Measurements from ENCODE around the gene SMARCB1. TPM values are rescaled to one million over a fixed set of nuclear protein-coding genes. Genes with fewer than 3 reads are reported as not detected.
A peak's percentile ranks its signal among the peaks of the same experiment; 100 is the strongest.

SMARCB1 gene
- total RNA-seq, 1 donor from 2014 or later: 222 TPM

GRCh38 chr22:23844739-23845202 lies 58.0 kb downstream of the SMARCB1 start:
- no peak for DNase-seq (ENCODE audit: low read depth, low spot score)
- H3K27me3 Mint-ChIP-seq (ENCODE audit: low read depth): peaks cover 12% of the 10 kb centered on the region
- H3K27ac Mint-ChIP-seq (ENCODE audit: unreplicated experiment): no peak overlapping the region
- H3K36me3 Mint-ChIP-seq (ENCODE audit: low read depth): no peaks in the 10 kb centered on the region
- TF ChIP-seq, protein P1, sequence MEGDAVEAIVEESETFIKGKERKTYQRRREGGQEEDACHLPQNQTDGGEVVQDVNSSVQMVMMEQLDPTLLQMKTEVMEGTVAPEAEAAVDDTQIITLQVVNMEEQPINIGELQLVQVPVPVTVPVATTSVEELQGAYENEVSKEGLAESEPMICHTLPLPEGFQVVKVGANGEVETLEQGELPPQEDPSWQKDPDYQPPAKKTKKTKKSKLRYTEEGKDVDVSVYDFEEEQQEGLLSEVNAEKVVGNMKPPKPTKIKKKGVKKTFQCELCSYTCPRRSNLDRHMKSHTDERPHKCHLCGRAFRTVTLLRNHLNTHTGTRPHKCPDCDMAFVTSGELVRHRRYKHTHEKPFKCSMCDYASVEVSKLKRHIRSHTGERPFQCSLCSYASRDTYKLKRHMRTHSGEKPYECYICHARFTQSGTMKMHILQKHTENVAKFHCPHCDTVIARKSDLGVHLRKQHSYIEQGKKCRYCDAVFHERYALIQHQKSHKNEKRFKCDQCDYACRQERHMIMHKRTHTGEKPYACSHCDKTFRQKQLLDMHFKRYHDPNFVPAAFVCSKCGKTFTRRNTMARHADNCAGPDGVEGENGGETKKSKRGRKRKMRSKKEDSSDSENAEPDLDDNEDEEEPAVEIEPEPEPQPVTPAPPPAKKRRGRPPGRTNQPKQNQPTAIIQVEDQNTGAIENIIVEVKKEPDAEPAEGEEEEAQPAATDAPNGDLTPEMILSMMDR (conservative IDR thresholded peaks at IDR 0.05): no peak
- H3K4me3 Mint-ChIP-seq: no peak overlapping the region
- no peaks in the 10 kb centered on the region for H3K9me3 Mint-ChIP-seq
- peaks cover 29% of the 10 kb centered on the region for H3K4me1 Mint-ChIP-seq

DNA sequence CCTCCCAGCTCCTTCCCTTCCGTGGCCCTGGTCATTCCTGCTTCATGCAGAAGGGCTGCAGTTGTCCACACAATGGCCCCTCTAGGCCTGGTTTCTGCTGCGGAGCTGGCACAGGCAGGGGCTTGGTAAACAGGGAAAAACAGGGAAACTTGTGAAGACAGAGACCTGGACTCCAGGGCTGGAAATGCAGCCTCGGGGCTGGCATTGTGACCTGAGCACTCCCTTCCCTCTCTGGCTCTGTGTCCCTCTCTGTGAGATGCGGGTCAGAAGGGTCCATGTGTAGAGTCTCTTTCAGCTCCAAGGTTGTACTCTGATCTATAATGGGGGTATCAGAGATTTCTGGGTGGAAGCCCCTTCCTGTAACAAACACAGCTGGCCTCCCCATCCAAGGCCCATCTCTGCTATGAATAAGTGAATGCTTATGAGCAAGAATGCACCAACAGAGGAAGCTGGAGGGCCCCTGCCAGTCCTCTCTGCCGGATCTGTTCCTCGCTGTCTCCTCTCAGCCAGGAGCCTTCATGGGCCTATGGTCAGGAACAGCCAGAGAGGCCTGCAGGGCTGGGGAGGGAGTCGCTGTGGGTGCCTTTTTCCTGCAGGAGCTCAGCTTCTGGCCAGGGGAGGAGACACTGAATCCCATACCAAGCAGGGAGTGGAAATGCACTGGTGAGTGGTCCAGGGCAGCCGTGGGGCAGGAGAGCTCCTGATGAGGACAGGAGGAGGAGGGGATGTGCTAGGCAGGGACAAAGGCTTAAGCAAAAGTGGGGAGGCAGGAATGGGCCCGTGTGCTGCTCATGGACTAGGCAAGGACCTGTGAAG lies 58.7 kb downstream of the SMARCB1 start:
- Mint-ChIP-seq H3K27ac (ENCODE audit: unreplicated experiment) (peak overlapping the region; percentile 81), H3K9me3 (no peaks in the 10 kb centered on the region), H3K36me3 (ENCODE audit: low read depth) (no peaks in the 10 kb centered on the region), H3K27me3 (ENCODE audit: low read depth) (peaks cover 12% of the 10 kb centered on the region), H3K4me1 (peaks cover 28% of the 10 kb centered on the region), H3K4me3 (no peak overlapping the region)
- TF ChIP-seq, protein P1 (conservative IDR thresholded peaks at IDR 0.05): no peak
- DNase-seq (ENCODE audit: low read depth, low spot score): no peak

GRCh38 chr22:23846081-23846469 lies 59.3 kb downstream of the SMARCB1 start:
- TF ChIP-seq, protein P1 (conservative IDR thresholded peaks at IDR 0.05): no peak
- no peak for DNase-seq (ENCODE audit: low read depth, low spot score)
- Mint-ChIP-seq H3K9me3 (no peaks in the 10 kb centered on the region), H3K36me3 (ENCODE audit: low read depth) (no peaks in the 10 kb centered on the region), H3K27me3 (ENCODE audit: low read depth) (peaks cover 8% of the 10 kb centered on the region), H3K27ac (ENCODE audit: unreplicated experiment) (no peak overlapping the region), H3K4me3 (no peak overlapping the region), H3K4me1 (peaks cover 27% of the 10 kb centered on the region)

DNA sequence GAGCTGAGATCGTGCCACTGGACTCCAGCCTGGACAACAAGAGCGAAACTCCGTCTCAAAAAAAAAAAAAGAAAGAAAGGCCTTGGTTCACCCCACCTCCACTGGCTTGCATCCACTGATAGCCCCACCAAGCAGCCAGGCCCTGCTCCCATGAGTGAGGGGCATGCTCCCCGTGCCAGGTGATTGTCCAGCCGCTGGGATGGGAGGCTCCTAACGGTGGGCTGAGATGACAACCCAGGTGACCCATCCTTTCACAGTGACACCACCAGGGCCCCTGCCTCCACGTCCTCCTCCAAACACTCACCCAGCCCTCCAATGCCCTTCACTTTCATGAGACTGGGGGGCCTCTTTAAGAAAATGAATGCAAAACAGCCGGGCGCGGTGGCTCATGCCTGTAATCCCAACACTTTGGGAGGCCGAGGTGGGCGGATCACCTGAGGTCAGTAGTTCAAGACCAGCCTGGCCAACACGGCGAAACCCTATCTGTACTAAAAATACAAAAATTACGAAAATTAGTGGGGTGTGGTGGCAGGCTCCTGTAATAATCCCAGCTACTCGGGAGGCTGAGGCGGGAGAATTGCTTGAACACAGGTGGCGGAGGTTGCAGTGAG lies 60.6 kb downstream of the SMARCB1 start:
- TF ChIP-seq, protein P1 (conservative IDR thresholded peaks at IDR 0.05): no peak
- Mint-ChIP-seq H3K27ac (ENCODE audit: unreplicated experiment) (no peak overlapping the region), H3K4me1 (peaks cover 20% of the 10 kb centered on the region), H3K36me3 (ENCODE audit: low read depth) (no peaks in the 10 kb centered on the region), H3K9me3 (no peaks in the 10 kb centered on the region), H3K27me3 (ENCODE audit: low read depth) (no peaks in the 10 kb centered on the region), H3K4me3 (no peak overlapping the region)
- no peak for DNase-seq (ENCODE audit: low read depth, low spot score)

- H3K27ac Mint-ChIP-seq (ENCODE audit: unreplicated experiment): no peak overlapping the region
- H3K4me3 Mint-ChIP-seq: no peak overlapping the region
Observed at GRCh38 chr22:23847991-23848864, 61.5 kb downstream of the SMARCB1 start.

More at GRCh38 chr22:23847991-23848864, 61.5 kb downstream of the SMARCB1 start:
- no peak for DNase-seq (ENCODE audit: low read depth, low spot score)
- Mint-ChIP-seq H3K36me3 (ENCODE audit: low read depth) (no peaks in the 10 kb centered on the region), H3K27me3 (ENCODE audit: low read depth) (no peaks in the 10 kb centered on the region), H3K9me3 (no peaks in the 10 kb centered on the region), H3K4me1 (peaks cover 20% of the 10 kb centered on the region)
- TF ChIP-seq, protein P1 (conservative IDR thresholded peaks at IDR 0.05): no peak

All from neural crest cell (in vitro differentiated cells).